Fibroblast of lung (primary cell): ENCODE data around the gene SDS. TPM values are rescaled to one million over a fixed set of nuclear protein-coding genes. Genes with fewer than 3 reads are reported as not detected.

Experiments
- DNase-seq, 2 donors: peaks; one replicate each; pipeline versions ENCODE4 v3.0.0 to v3.0.0-alpha.2; 2010; ENCODE audit warnings: low read depth in 2 of 2
- H2AFZ ChIP-seq: 2 replicates; pipeline ENCODE4 v1.5.1; 2012; ENCODE audit warnings: low read length, control low read depth, inconsistent platforms
- H3K27ac ChIP-seq: 2 replicates; pipeline ENCODE4 v1.5.1; 2011; ENCODE audit warnings: low read length, control low read depth; ENCODE audit not compliant: insufficient read depth
- H3K27me3 ChIP-seq: 2 replicates; pipeline ENCODE4 v1.5.1; 2011; ENCODE audit warnings: mild to moderate bottlenecking, low read length; ENCODE audit not compliant: control insufficient read depth, insufficient read depth
- H3K36me3 ChIP-seq: 2 replicates; pipeline ENCODE4 v1.5.1; 2011; ENCODE audit warnings: low read length; ENCODE audit not compliant: control insufficient read depth, insufficient read depth
- H3K4me1 ChIP-seq: 2 replicates; pipeline ENCODE4 v1.5.1; 2011; ENCODE audit warnings: low read length; ENCODE audit not compliant: control insufficient read depth, insufficient read depth; ENCODE audit errors: extremely low read depth
- H3K4me2 ChIP-seq: 2 replicates; pipeline ENCODE4 v1.5.1; 2011; ENCODE audit warnings: low read length, control low read depth; ENCODE audit not compliant: insufficient read depth; ENCODE audit errors: extremely low read depth
- H3K4me3 ChIP-seq, 4 experiments: fragments of 200-600 bp in 1 of 4; sonication (generic) in 1 of 4; replicated peaks in 1 of 4; 2 replicates each; pipeline ENCODE4 v1.5.1; 2011 to 2016; ENCODE audit warnings: low read length in 4 of 4, low read depth in 3 of 4, mild to moderate bottlenecking in 3 of 4, control low read depth in 2 of 4, inconsistent platforms in 1 of 4, mixed read lengths in 1 of 4; ENCODE audit not compliant: insufficient read depth in 1 of 4; ENCODE audit errors: control extremely low read depth in 1 of 4
- H3K79me2 ChIP-seq: 2 replicates; pipeline ENCODE4 v1.5.1; 2012; ENCODE audit warnings: mild to moderate bottlenecking, low read length, inconsistent platforms; ENCODE audit not compliant: control insufficient read depth, insufficient read depth
- H3K9ac ChIP-seq: 2 replicates; pipeline ENCODE4 v1.5.1; 2011; ENCODE audit warnings: mild to moderate bottlenecking, low read length, control low read depth; ENCODE audit not compliant: insufficient read depth
- H3K9me3 ChIP-seq: 2 replicates; pipeline ENCODE4 v1.5.1; 2012; ENCODE audit warnings: low read depth, low read length; ENCODE audit not compliant: control insufficient read depth, insufficient read depth
- H4K20me1 ChIP-seq: 2 replicates; pipeline ENCODE4 v1.5.1; 2011; ENCODE audit warnings: low read length; ENCODE audit not compliant: control insufficient read depth, insufficient read depth; ENCODE audit errors: extremely low read depth
- EZH2 ChIP-seq: IDR thresholded peaks from 2 replicates; pipeline ENCODE4 v1.5.1; 2012; ENCODE audit warnings: low read length, control low read depth, mild to moderate bottlenecking; ENCODE audit errors: missing control alignments
- polyA plus RNA-seq, 2 donors: library from polyadenylated mRNA; depleted of rRNA in 1 of 2; stranded (reverse) in 1 of 2; unstranded in 1 of 2; fragments of >200 nt; gene quantifications; 2 replicates each; pipeline ENCODE4 v1.2.1, GENCODE V29; 2011 to 2012; ENCODE audit warnings: missing spikeins in 1 of 2
- total RNA-seq: library from RNA; depleted of rRNA; stranded (reverse); fragments of >200 nt; gene quantifications from 2 replicates; pipeline ENCODE4 v1.2.1, GENCODE V29; 2014
- TF ChIP-seq, protein P1 (sequence below), 2 donors: IDR thresholded peaks in 1 of 2; conservative IDR thresholded peaks in 1 of 2; 1 replicate in 1 of 2; 2 replicates in 1 of 2; pipeline ENCODE4 v1.5.1; 2011 to 2012; ENCODE audit warnings: low read length in 2 of 2, control low read depth in 1 of 2, inconsistent platforms in 1 of 2, low read depth in 1 of 2, mild to moderate bottlenecking in 1 of 2

SDS gene
- total and polyA plus RNA-seq, 2 donors (not counting 1 experiment from before 2014, with no cell fraction given) = not detected

DNA sequence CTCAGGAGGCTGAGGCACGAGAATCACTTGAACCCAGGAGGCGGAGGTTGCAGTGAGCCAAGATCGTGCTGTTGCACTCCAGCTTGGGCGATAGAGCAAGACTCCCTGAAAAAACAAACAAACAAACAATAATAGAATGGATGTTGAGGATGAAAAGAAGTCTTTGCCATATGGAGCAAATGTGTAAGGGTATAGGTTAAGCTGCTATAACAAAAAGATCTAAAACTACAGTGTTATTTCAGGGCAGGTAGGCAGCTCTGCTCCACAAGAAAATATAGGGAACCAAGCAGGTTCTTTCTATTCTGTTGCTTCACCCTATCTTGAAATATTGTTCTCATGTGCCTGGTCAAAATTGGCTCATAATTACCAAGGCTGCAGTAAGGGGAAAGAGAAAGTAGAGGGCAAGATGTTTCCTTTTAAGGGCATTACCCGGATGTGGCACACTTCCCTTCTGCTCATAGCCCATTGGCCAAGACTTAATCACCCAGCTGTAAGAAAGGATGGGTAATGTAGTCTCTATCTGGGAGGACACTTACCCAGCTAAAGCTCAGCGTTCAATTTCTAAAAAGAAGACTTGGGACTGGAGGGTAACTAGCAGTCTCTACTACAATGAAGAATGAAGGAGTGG lies 42.0 kb upstream of the SDS start:
- H3K79me2 ChIP-seq = no peaks in the 10 kb centered on the region
- no peaks in the 10 kb centered on the region for H3K36me3 ChIP-seq
- no peak overlapping the region for H3K9ac ChIP-seq
- TF ChIP-seq, protein P1, sequence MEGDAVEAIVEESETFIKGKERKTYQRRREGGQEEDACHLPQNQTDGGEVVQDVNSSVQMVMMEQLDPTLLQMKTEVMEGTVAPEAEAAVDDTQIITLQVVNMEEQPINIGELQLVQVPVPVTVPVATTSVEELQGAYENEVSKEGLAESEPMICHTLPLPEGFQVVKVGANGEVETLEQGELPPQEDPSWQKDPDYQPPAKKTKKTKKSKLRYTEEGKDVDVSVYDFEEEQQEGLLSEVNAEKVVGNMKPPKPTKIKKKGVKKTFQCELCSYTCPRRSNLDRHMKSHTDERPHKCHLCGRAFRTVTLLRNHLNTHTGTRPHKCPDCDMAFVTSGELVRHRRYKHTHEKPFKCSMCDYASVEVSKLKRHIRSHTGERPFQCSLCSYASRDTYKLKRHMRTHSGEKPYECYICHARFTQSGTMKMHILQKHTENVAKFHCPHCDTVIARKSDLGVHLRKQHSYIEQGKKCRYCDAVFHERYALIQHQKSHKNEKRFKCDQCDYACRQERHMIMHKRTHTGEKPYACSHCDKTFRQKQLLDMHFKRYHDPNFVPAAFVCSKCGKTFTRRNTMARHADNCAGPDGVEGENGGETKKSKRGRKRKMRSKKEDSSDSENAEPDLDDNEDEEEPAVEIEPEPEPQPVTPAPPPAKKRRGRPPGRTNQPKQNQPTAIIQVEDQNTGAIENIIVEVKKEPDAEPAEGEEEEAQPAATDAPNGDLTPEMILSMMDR (conservative IDR thresholded peaks at IDR 0.05 in 1 of 2, IDR thresholded peaks at IDR 0.05 in 1 of 2; ENCODE audit: low read depth in 1 of 2, low read length in 2 of 2) = no peak
- no peak for TF ChIP-seq EZH2
- H4K20me1 ChIP-seq = no peaks in the 10 kb centered on the region
- DNase-seq = no peak
- no peak overlapping the region for H3K27ac ChIP-seq
- H3K4me3 ChIP-seq = no peak overlapping the region
- no peak overlapping the region for H3K4me2 ChIP-seq
- no peaks in the 10 kb centered on the region for H3K4me1 ChIP-seq
- H2AFZ ChIP-seq = no peak overlapping the region
- no peaks in the 10 kb centered on the region for H3K27me3 ChIP-seq
- no peaks in the 10 kb centered on the region for H3K9me3 ChIP-seq

DNA sequence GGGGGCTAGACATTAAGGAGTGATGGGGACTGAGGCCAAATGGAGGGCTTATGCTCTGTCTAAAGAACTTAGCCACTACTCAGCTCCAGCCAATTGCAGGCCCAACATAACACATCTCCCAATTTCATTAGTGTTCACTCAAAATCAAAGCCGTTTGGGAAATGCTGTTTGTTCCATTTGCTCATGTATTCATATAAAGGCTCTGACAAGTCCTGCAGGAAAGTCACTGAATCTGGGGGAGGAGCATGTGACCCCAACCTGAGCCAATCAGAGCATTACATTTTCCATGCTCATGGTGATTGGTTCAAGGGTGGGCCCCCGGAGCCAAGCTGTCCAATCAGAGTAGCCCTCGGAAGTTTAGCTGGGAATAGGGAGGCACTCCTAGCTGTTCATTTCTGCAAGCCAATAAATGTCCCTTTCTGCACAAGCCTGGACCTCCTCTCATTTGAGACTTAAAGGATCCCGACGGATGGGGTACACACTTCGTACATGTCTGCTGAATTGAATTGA lies 39.4 kb upstream of the SDS start:
- H2AFZ ChIP-seq = no peak overlapping the region
- H3K4me2 ChIP-seq = no peak overlapping the region
- no peaks in the 10 kb centered on the region for H3K36me3 ChIP-seq
- no peaks in the 10 kb centered on the region for H3K27me3 ChIP-seq
- no peak overlapping the region for H3K27ac ChIP-seq
- no peak for DNase-seq
- no peaks in the 10 kb centered on the region for H3K79me2 ChIP-seq
- H4K20me1 ChIP-seq = no peaks in the 10 kb centered on the region
- no peak overlapping the region for H3K4me3 ChIP-seq
- no peaks in the 10 kb centered on the region for H3K9me3 ChIP-seq
- no peaks in the 10 kb centered on the region for H3K4me1 ChIP-seq
- no peak overlapping the region for H3K9ac ChIP-seq
- TF ChIP-seq, protein P1 (conservative IDR thresholded peaks at IDR 0.05 in 1 of 2, IDR thresholded peaks at IDR 0.05 in 1 of 2; ENCODE audit: low read depth in 1 of 2, low read length in 2 of 2) = no peak
- TF ChIP-seq EZH2 = no peak

DNA sequence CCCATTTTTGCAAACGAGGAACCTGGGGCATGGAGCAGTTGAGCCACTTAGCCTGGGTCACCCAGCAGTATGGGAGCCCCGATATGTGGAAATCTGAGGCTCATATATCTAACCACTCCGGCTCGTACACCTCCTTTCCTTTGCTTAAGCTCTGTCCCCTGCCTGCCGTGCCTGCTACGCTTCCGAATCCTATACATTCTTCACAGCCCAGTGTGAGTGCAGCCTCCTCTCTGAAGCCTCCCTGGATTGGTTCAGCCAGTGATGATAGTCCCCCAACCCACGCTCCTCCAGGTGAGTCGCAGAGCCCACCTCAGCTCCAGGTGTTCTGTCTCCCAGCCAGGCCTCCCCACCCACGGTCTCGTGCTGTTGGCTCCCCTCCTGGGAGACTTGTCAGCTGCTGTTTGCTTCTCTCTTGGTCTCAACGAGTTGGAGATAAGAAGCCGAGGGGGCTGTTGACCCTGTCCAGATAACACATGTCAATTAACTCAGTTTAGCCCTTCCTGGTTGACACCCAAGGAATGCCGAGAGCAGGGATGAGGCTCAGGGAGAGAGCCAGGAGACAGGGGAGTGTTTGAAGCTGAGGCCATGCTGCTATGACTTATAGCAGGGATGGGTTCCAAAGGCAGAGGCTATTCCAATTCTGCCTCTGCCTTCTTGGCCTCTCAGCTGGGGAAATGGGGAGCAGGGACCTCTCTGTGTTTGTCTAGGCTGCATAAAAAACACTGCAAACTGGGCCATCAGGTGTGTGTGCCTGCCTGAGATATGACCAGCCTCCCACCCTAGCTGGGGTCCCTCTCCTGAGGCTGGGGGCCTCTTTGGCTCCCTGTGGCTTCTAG lies 37.5 kb upstream of the SDS start:
- no peaks in the 10 kb centered on the region for H3K9me3 ChIP-seq
- H3K4me2 ChIP-seq = no peak overlapping the region
- no peak overlapping the region for H3K4me3 ChIP-seq
- H3K9ac ChIP-seq = no peak overlapping the region
- H3K79me2 ChIP-seq = no peaks in the 10 kb centered on the region
- H3K4me1 ChIP-seq = no peaks in the 10 kb centered on the region
- no peaks in the 10 kb centered on the region for H4K20me1 ChIP-seq
- no peaks in the 10 kb centered on the region for H3K27me3 ChIP-seq
- no peak for DNase-seq
- H2AFZ ChIP-seq = no peak overlapping the region
- H3K36me3 ChIP-seq = no peaks in the 10 kb centered on the region
- TF ChIP-seq, protein P1 (conservative IDR thresholded peaks at IDR 0.05 in 1 of 2, IDR thresholded peaks at IDR 0.05 in 1 of 2; ENCODE audit: low read depth in 1 of 2, low read length in 2 of 2) = no peak
- TF ChIP-seq EZH2 = no peak
- H3K27ac ChIP-seq = no peak overlapping the region
